Measurements from ENCODE around the gene PRR33.
"Not testable (repeated sequence)": the region's sequence is repeated elsewhere in the genome, so short reads cannot be mapped to it uniquely, and the experiment has no call there.

The PRR33 gene

GRCh38 chr11:1874441-1875092, 17.1 kb downstream of the PRR33 start:
- not testable (repeated sequence) for FAIRE-seq

- FAIRE-seq: not testable (repeated sequence)
Observed at GRCh38 chr11:1873813-1874150, 17.9 kb downstream of the PRR33 start.

GRCh38 chr11:1873048-1873812, 18.5 kb downstream of the PRR33 start:
- FAIRE-seq: no peak

GRCh38 chr11:1872267-1872985, 19.3 kb downstream of the PRR33 start:
- FAIRE-seq: no peak

- FAIRE-seq: no peak
Observed at GRCh38 chr11:1871531-1871930, 20.2 kb downstream of the PRR33 start.

- no peak for FAIRE-seq
Observed at GRCh38 chr11:1870721-1871466, 20.8 kb downstream of the PRR33 start.

- FAIRE-seq: no peak
Observed at GRCh38 chr11:1870326-1870696, 21.4 kb downstream of the PRR33 start.

- no peak for FAIRE-seq
Observed at GRCh38 chr11:1869427-1870325, 22.0 kb downstream of the PRR33 start.

- no peak for FAIRE-seq
Observed at GRCh38 chr11:1868636-1869291, 22.9 kb downstream of the PRR33 start.

GRCh38 chr11:1868056-1868635, 23.5 kb downstream of the PRR33 start:
- no peak for FAIRE-seq

GRCh38 chr11:1867381-1867780, 24.3 kb downstream of the PRR33 start:
- FAIRE-seq: no peak

GRCh38 chr11:1866776-1867175, 24.9 kb downstream of the PRR33 start:
- no peak for FAIRE-seq

- FAIRE-seq: no peak
Observed at GRCh38 chr11:1866226-1866625, 25.5 kb downstream of the PRR33 start.

- no peak for FAIRE-seq
Observed at GRCh38 chr11:1864831-1865665, 26.6 kb downstream of the PRR33 start.

- FAIRE-seq: no peak
Observed at GRCh38 chr11:1864231-1864630, 27.5 kb downstream of the PRR33 start.

GRCh38 chr11:1863352-1864216, 28.1 kb downstream of the PRR33 start:
- no peak for FAIRE-seq

- no peak for FAIRE-seq
Observed at GRCh38 chr11:1862588-1863351, 28.9 kb downstream of the PRR33 start.

All from colon (tissue), 2 donors.